ENCODE results near the gene PDE1C.

PDE1C gene

GRCh38 chr7:31955021-31955420 lies 115.2 kb downstream of the PDE1C start:
- Histone ChIP-seq H2AK5ac (ENCODE audit: low read length) (no peak overlapping the region), H2AFZ (ENCODE audit: insufficient read depth, low read length, poor library complexity) (no peak overlapping the region)
- WGBS (ENCODE audit: extremely low coverage, insufficient coverage, insufficient read length): no CpG with 5 or more reads among the region's 5 CpGs

DNA sequence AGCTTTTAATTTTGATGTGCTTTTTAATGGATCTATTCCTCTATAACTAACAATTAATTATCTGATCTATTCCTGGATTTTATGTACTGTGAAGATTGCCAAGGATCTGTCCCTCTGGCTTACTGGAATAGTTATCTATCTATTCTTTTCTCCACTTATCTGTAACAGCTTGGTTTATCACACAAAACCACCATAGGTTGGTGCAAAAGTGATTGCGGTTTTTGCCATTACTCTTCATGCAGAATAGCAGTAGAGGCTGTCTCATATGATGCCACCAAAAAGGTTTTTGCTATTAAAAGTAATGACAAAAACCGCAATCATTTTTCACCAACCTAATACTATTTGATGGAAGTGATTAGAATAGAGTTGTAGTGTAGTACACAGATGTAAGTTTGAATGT lies 115.7 kb downstream of the PDE1C start:
- no CpG with 5 or more reads among the region's 2 CpGs for WGBS (ENCODE audit: extremely low coverage, insufficient coverage, insufficient read length)
- Histone ChIP-seq H2BK120ac (ENCODE audit: insufficient read depth, low read length, poor library complexity) (no peak overlapping the region), H3K9ac (ENCODE audit: low read length) (no peak overlapping the region), H4K8ac (ENCODE audit: low read depth, low read length) (no peak overlapping the region), H3K27me3 (ENCODE audit: insufficient read depth, low read length) (no peaks in the 10 kb centered on the region), H3K4me1 (ENCODE audit: control insufficient read depth in 1 of 2, insufficient read depth in 2 of 2, low read length in 2 of 2) (peaks cover 0 to 3% of the 10 kb centered on the region in 2 experiments), H4K91ac (ENCODE audit: low read depth, low read length) (no peak overlapping the region), H2AK5ac (ENCODE audit: low read length) (no peak overlapping the region), H3K27ac (ENCODE audit: low read depth, low read length) (no peak overlapping the region), H3K18ac (ENCODE audit: low read length) (no peak overlapping the region), H3K23ac (ENCODE audit: low read length) (no peak overlapping the region), H4K12ac (ENCODE audit: low read depth, low read length) (no peak overlapping the region), H2AFZ (ENCODE audit: insufficient read depth, low read length, poor library complexity) (no peak overlapping the region), H3K4me2 (ENCODE audit: low read length) (no peak overlapping the region), H3K36me3 (ENCODE audit: control insufficient read depth in 1 of 2, insufficient read depth in 2 of 2, low read length in 2 of 2) (no peaks in the 10 kb centered on the region), H3K79me2 (ENCODE audit: control insufficient read depth, insufficient read depth, low read length, poor library complexity) (no peaks in the 10 kb centered on the region), H3K4ac (ENCODE audit: low read depth, low read length) (no peak overlapping the region), H3K9me3 (ENCODE audit: insufficient read depth, low read depth, low read length) (no peaks in the 10 kb centered on the region), H2BK12ac (ENCODE audit: low read length) (no peak overlapping the region), H3K79me1 (ENCODE audit: low read length) (no peaks in the 10 kb centered on the region), H2BK5ac (ENCODE audit: low read depth, low read length, poor library complexity) (no peak overlapping the region), H3K14ac (ENCODE audit: low read length) (no peak overlapping the region), H3K4me3 (ENCODE audit: low read depth, low read length) (no peak overlapping the region)
- no peak for DNase-seq

More at GRCh38 chr7:31955021-31955420, 115.2 kb downstream of the PDE1C start:
- H3K36me3 ChIP-seq (ENCODE audit: control insufficient read depth in 1 of 2, insufficient read depth in 2 of 2, low read length in 2 of 2): no peaks in the 10 kb centered on the region
- H3K4me1 ChIP-seq (ENCODE audit: control insufficient read depth in 1 of 2, insufficient read depth in 2 of 2, low read length in 2 of 2): peaks cover 0 to 3% of the 10 kb centered on the region in 2 experiments
- H3K4me2 ChIP-seq (ENCODE audit: low read length): no peak overlapping the region
- no peak overlapping the region for H4K12ac ChIP-seq (ENCODE audit: low read depth, low read length)
- H3K18ac ChIP-seq (ENCODE audit: low read length): no peak overlapping the region
- no peak overlapping the region for H3K27ac ChIP-seq (ENCODE audit: low read depth, low read length)
- H3K23ac ChIP-seq (ENCODE audit: low read length): no peak overlapping the region
- no peak overlapping the region for H2BK5ac ChIP-seq (ENCODE audit: low read depth, low read length, poor library complexity)
- H3K27me3 ChIP-seq (ENCODE audit: insufficient read depth, low read length): no peaks in the 10 kb centered on the region
- no peak overlapping the region for H3K14ac ChIP-seq (ENCODE audit: low read length)
- H2BK120ac ChIP-seq (ENCODE audit: insufficient read depth, low read length, poor library complexity): no peak overlapping the region
- no peak overlapping the region for H4K8ac ChIP-seq (ENCODE audit: low read depth, low read length)
- no peak for DNase-seq
- no peaks in the 10 kb centered on the region for H3K79me2 ChIP-seq (ENCODE audit: control insufficient read depth, insufficient read depth, low read length, poor library complexity)
- H3K79me1 ChIP-seq (ENCODE audit: low read length): no peaks in the 10 kb centered on the region
- no peak overlapping the region for H3K9ac ChIP-seq (ENCODE audit: low read length)
- H3K4ac ChIP-seq (ENCODE audit: low read depth, low read length): no peak overlapping the region
- H4K91ac ChIP-seq (ENCODE audit: low read depth, low read length): no peak overlapping the region
- H2BK12ac ChIP-seq (ENCODE audit: low read length): no peak overlapping the region
- no peaks in the 10 kb centered on the region for H3K9me3 ChIP-seq (ENCODE audit: insufficient read depth, low read depth, low read length)
- no peak overlapping the region for H3K4me3 ChIP-seq (ENCODE audit: low read depth, low read length)

DNA sequence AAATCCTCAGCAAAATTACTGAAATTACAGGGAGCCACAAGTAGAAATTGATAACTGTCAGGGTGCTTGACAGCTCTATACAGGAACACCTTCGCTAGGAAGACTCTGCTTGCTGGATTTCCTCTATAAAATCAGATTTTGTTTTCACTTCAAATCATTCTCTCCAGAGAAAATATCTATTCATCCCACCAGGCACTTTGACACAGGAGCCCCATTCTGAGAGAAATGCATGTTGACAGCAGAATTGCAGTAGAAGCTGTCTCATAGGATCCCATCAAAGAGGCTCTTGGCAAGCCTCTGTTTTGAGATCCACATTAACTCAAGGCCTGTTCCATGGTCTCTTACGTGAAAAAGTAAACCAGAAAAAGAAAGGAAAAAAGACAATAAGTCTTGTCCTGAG lies 116.8 kb downstream of the PDE1C start:
- Histone ChIP-seq H2BK12ac (ENCODE audit: low read length) (no peak overlapping the region), H4K8ac (ENCODE audit: low read depth, low read length) (no peak overlapping the region), H3K18ac (ENCODE audit: low read length) (no peak overlapping the region), H3K4me1 (ENCODE audit: control insufficient read depth in 1 of 2, insufficient read depth in 2 of 2, low read length in 2 of 2) (peaks cover 0 to 3% of the 10 kb centered on the region in 2 experiments), H3K79me1 (ENCODE audit: low read length) (no peaks in the 10 kb centered on the region), H4K91ac (ENCODE audit: low read depth, low read length) (no peak overlapping the region), H3K4ac (ENCODE audit: low read depth, low read length) (no peak overlapping the region), H3K23ac (ENCODE audit: low read length) (no peak overlapping the region), H2BK5ac (ENCODE audit: low read depth, low read length, poor library complexity) (no peak overlapping the region), H2AK5ac (ENCODE audit: low read length) (no peak overlapping the region), H3K27me3 (ENCODE audit: insufficient read depth, low read length) (no peaks in the 10 kb centered on the region), H3K4me2 (ENCODE audit: low read length) (no peak overlapping the region), H4K12ac (ENCODE audit: low read depth, low read length) (no peak overlapping the region), H3K36me3 (ENCODE audit: control insufficient read depth in 1 of 2, insufficient read depth in 2 of 2, low read length in 2 of 2) (no peaks in the 10 kb centered on the region), H3K9ac (ENCODE audit: low read length) (no peak overlapping the region), H3K4me3 (ENCODE audit: low read depth, low read length) (no peak overlapping the region), H3K14ac (ENCODE audit: low read length) (no peak overlapping the region), H2BK120ac (ENCODE audit: insufficient read depth, low read length, poor library complexity) (no peak overlapping the region), H3K9me3 (ENCODE audit: insufficient read depth, low read depth, low read length) (no peaks in the 10 kb centered on the region), H3K27ac (ENCODE audit: low read depth, low read length) (no peak overlapping the region), H2AFZ (ENCODE audit: insufficient read depth, low read length, poor library complexity) (no peak overlapping the region), H3K79me2 (ENCODE audit: control insufficient read depth, insufficient read depth, low read length, poor library complexity) (no peaks in the 10 kb centered on the region)
- no CpG with 5 or more reads among the region's 2 CpGs for WGBS (ENCODE audit: extremely low coverage, insufficient coverage, insufficient read length)
- no peak for DNase-seq

DNA sequence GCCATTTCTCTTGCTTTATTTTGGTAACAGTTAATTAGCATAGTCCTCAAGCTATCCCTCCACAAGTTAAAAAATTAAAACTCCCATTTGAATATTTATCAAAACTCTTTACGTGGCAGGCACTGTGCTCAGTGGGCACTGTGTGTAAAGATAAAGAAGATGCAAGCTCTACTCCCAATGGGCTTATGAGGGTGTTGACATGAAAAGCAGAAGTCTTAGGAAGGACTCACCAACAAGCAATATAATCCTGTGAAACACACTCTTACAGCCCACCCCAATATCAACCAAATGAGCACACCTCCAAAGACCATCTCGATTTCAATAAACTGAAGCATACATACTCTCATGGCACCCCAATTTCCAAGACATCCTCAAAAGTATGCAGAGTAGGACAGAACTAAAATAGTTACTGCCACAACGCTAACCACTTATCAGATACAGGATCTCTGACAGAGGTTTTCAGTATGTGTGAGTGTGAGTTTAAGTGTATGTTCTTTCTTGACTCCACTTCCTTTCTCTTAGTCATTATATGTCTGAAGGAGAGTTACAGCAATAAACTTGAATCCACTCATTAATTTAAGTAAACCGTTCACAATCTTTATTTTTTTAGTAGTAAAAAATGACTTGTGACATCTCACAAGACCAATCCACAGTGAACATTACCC lies 120.0 kb downstream of the PDE1C start:
- DNase-seq: no peak
- WGBS (ENCODE audit: extremely low coverage, insufficient coverage, insufficient read length): no CpG with 5 or more reads among the region's 4 CpGs

More for the DNA sequence above, 120.0 kb downstream of the PDE1C start:
- Histone ChIP-seq H3K4me2 (ENCODE audit: low read length) (no peak overlapping the region), H2AFZ (ENCODE audit: insufficient read depth, low read length, poor library complexity) (no peak overlapping the region), H3K14ac (ENCODE audit: low read length) (no peak overlapping the region), H4K12ac (ENCODE audit: low read depth, low read length) (no peak overlapping the region), H3K4ac (ENCODE audit: low read depth, low read length) (no peak overlapping the region), H2BK5ac (ENCODE audit: low read depth, low read length, poor library complexity) (no peak overlapping the region), H2BK12ac (ENCODE audit: low read length) (no peak overlapping the region), H2AK5ac (ENCODE audit: low read length) (no peak overlapping the region), H3K18ac (ENCODE audit: low read length) (no peak overlapping the region), H3K79me1 (ENCODE audit: low read length) (no peaks in the 10 kb centered on the region), H3K9me3 (ENCODE audit: insufficient read depth, low read depth, low read length) (no peaks in the 10 kb centered on the region), H3K23ac (ENCODE audit: low read length) (no peak overlapping the region), H4K8ac (ENCODE audit: low read depth, low read length) (no peak overlapping the region), H3K36me3 (ENCODE audit: control insufficient read depth in 1 of 2, insufficient read depth in 2 of 2, low read length in 2 of 2) (no peaks in the 10 kb centered on the region), H2BK120ac (ENCODE audit: insufficient read depth, low read length, poor library complexity) (no peak overlapping the region), H3K27ac (ENCODE audit: low read depth, low read length) (no peak overlapping the region), H3K27me3 (ENCODE audit: insufficient read depth, low read length) (no peaks in the 10 kb centered on the region), H3K4me1 (ENCODE audit: control insufficient read depth in 1 of 2, insufficient read depth in 2 of 2, low read length in 2 of 2) (peaks cover 0 to 3% of the 10 kb centered on the region in 2 experiments), H3K9ac (ENCODE audit: low read length) (no peak overlapping the region), H3K79me2 (ENCODE audit: control insufficient read depth, insufficient read depth, low read length, poor library complexity) (no peaks in the 10 kb centered on the region), H3K4me3 (ENCODE audit: low read depth, low read length) (no peak overlapping the region), H4K91ac (ENCODE audit: low read depth, low read length) (no peak overlapping the region)
